Prostate gland (tissue), 2 donors: ENCODE measurements around the gene ALPP.

Source experiments
- CTCF ChIP-seq, 4 experiments: fragments of 200-600 bp in 2 of 4; fragments of 450-650 bp in 2 of 4; sonication (generic) in 2 of 4; IDR thresholded peaks; 1 replicate in 3 of 4; 2 replicates in 1 of 4; pipeline ENCODE4 v1.5.1; 2016 to 2019; ENCODE audit warnings: antibody characterized with exemption in 4 of 4, mild to moderate bottlenecking in 2 of 4, moderate library complexity in 2 of 4
- POLR2A ChIP-seq: fragments of 450-650 bp; IDR thresholded peaks from one replicate; pipeline ENCODE4 v1.6.1; 2016; ENCODE audit warnings: antibody characterized with exemption, mild to moderate bottlenecking
- POLR2AphosphoS5 ChIP-seq: sonication (generic); formaldehyde crosslinking; IDR thresholded peaks from one replicate; pipeline ENCODE4 v1.6.1; 2017; ENCODE audit warnings: antibody characterized with exemption

- no peak for TF ChIP-seq CTCF (IDR thresholded peaks at IDR 0.05)
- TF ChIP-seq POLR2A, result no peak
- TF ChIP-seq POLR2AphosphoS5, result no peak
Observed at GRCh38 chr2:232431705-232432590, 53.4 kb downstream of the ALPP start.
